K562 (cell line): Measurements from ENCODE around the gene RAD52. TPM values are rescaled to one million over a fixed set of nuclear protein-coding genes. Genes with fewer than 3 reads are reported as not detected.

Source experiments
- AFF4 ChIP-seq: sonication (generic); formaldehyde crosslinking; IDR thresholded peaks from 2 replicates; pipeline ENCODE4 v1.8.0; 2023; ENCODE audit warnings: mild to moderate bottlenecking, missing genetic modification reagents
- HIVEP1 ChIP-seq: fragments of 250-450 bp; sonication (Bioruptor Pico); IDR thresholded peaks from 2 replicates; pipeline ENCODE4 v1.4.0; 2020; ENCODE audit warnings: mild to moderate bottlenecking
- KDM2B ChIP-seq: fragments of 250-450 bp; sonication (Bioruptor Pico); IDR thresholded peaks from 2 replicates; pipeline ENCODE4 v1.8.0; 2021; ENCODE audit warnings: mild to moderate bottlenecking, moderate library complexity
- SMAD1 ChIP-seq: fragments of 150-350 bp; IDR thresholded peaks from 2 replicates; pipeline ENCODE4 v1.6.1; 2014; ENCODE audit warnings: low read length, low read depth; ENCODE audit not compliant: partially characterized antibody
- ZFP30 ChIP-seq: fragments of 250-450 bp; sonication (Bioruptor Pico); IDR thresholded peaks from 2 replicates; pipeline ENCODE4 v1.8.0; 2022; ENCODE audit warnings: moderate library complexity, mild to moderate bottlenecking, inconsistent platforms, borderline replicate concordance
- ZMIZ1 ChIP-seq, 2 experiments: fragments of 150-350 bp in 1 of 2; IDR thresholded peaks; 2 replicates each; pipeline ENCODE4 v1.6.1; 2012 to 2016; ENCODE audit warnings: low read depth in 2 of 2, low read length in 2 of 2, mild to moderate bottlenecking in 1 of 2, moderate library complexity in 1 of 2
- polyA plus RNA-seq, 8 experiments: library from polyadenylated mRNA; depleted of rRNA in 4 of 8; stranded (reverse) in 5 of 8; unstranded in 3 of 8; fragments of >200 nt; fragmentation: Nextera tagmentation in 2 of 8; fragmentation: Illumina TruSeq in 1 of 8; extraction: Ambion mirVana in 2 of 8; extraction: Trizol in 1 of 8; gene quantifications; 2 replicates each; pipeline versions ENCODE4 v1.2.1 to v1.2.3, GENCODE V29; 2011 to 2014; ENCODE audit warnings: inconsistent platforms in 1 of 8, missing spikeins in 1 of 8
- total RNA-seq, 7 experiments: library from RNA; depleted of rRNA in 6 of 7; stranded (reverse); fragments of >200 nt in 6 of 7; fragmentation: Illumina TruSeq in 2 of 7; extraction: Trizol in 2 of 7; gene quantifications; 2 replicates each; pipeline versions ENCODE4 v1.2.1 to v1.2.3, GENCODE V29; 2011 to 2021; ENCODE audit warnings: low replicate concordance in 1 of 7

The RAD52 gene
- total and polyA plus RNA-seq, 9 of the 15 experiments (the other 6 are each of a cell fraction or from before 2014, with no cell fraction given), result 1.3 to 15.9 (median 9.3) TPM

- TF ChIP-seq AFF4 (CRISPR knock-in tag) (no peak), ZFP30 (CRISPR knock-in tag) (no peak), SMAD1 (no peak), KDM2B (CRISPR knock-in tag) (no peak), ZMIZ1 (IDR thresholded peaks at IDR 0.05; ENCODE audit: low read depth in 2 of 2, low read length in 2 of 2) (no peak), HIVEP1 (CRISPR knock-in tag) (no peak)
- TF ChIP-seq, all 486 proteins: peak for 0
Observed at GRCh38 chr12:951176-951575, 1.7 kb upstream of the RAD52 start (continued).
